GM12878 (cell line): ENCODE results near the gene FHL2. TPM values are rescaled to one million over a fixed set of nuclear protein-coding genes. Genes with fewer than 3 reads are reported as not detected.

Source experiments
- ATF7 ChIP-seq: fragments of 450-650 bp; IDR thresholded peaks from 2 replicates; pipeline ENCODE4 v1.6.1; 2016; ENCODE audit warnings: low read depth, mild to moderate bottlenecking
- EED ChIP-seq: sonication (generic); IDR thresholded peaks from 2 replicates; pipeline ENCODE4 v1.6.1; 2016; ENCODE audit warnings: antibody characterized with exemption, low read depth
- FOXK2 ChIP-seq: fragments of 450-650 bp; IDR thresholded peaks from 2 replicates; pipeline ENCODE4 v1.6.1; 2017; ENCODE audit warnings: mild to moderate bottlenecking, moderate library complexity
- SUZ12 ChIP-seq: fragments of 200-600 bp; sonication (generic); IDR thresholded peaks from one replicate; pipeline ENCODE4 v1.6.1; 2018; ENCODE audit warnings: antibody characterized with exemption, mild to moderate bottlenecking; ENCODE audit not compliant: unreplicated experiment
- TCF7 ChIP-seq: IDR thresholded peaks from 2 replicates; pipeline ENCODE4 v1.6.1; 2014; ENCODE audit warnings: antibody characterized with exemption, borderline replicate concordance
- ZBTB40 ChIP-seq: fragments of 450-650 bp; IDR thresholded peaks from 2 replicates; pipeline ENCODE4 v1.6.1; 2016; ENCODE audit warnings: mild to moderate bottlenecking, moderate library complexity, borderline replicate concordance
- polyA plus RNA-seq, 11 experiments: library from polyadenylated mRNA; depleted of rRNA in 4 of 11; unstranded in 6 of 11; stranded (reverse) in 5 of 11; fragments of >200 nt; fragmentation: Nextera tagmentation in 4 of 11; fragmentation: Illumina TruSeq in 1 of 11; extraction: Ambion mirVana in 4 of 11; extraction: Trizol in 1 of 11; gene quantifications; 1 replicate in 1 of 11; 2 replicates in 10 of 11; pipeline versions ENCODE4 v1.2.1 to v1.2.3, GENCODE V29; 2011 to 2016; ENCODE audit warnings: inconsistent platforms in 2 of 11, missing spikeins in 2 of 11, low read depth in 1 of 11
- total RNA-seq, 4 experiments: library from RNA; depleted of rRNA in 3 of 4; stranded (reverse); fragments of >200 nt in 3 of 4; fragmentation: Illumina TruSeq in 1 of 4; extraction: Trizol in 1 of 4; gene quantifications; 2 replicates each; pipeline versions ENCODE4 v1.2.1 to v1.2.3, GENCODE V29; 2013 to 2021
- TF ChIP-seq, protein P1 (sequence below): fragments of 450-650 bp; IDR thresholded peaks from 2 replicates; pipeline ENCODE4 v1.6.1; 2016; ENCODE audit warnings: mild to moderate bottlenecking

Gene FHL2
- total and polyA plus RNA-seq, 10 of the 15 experiments (the other 5 are each of a cell fraction or from before 2014, with no cell fraction given), result 2.2 to 9.9 (median 4.5) TPM

DNA sequence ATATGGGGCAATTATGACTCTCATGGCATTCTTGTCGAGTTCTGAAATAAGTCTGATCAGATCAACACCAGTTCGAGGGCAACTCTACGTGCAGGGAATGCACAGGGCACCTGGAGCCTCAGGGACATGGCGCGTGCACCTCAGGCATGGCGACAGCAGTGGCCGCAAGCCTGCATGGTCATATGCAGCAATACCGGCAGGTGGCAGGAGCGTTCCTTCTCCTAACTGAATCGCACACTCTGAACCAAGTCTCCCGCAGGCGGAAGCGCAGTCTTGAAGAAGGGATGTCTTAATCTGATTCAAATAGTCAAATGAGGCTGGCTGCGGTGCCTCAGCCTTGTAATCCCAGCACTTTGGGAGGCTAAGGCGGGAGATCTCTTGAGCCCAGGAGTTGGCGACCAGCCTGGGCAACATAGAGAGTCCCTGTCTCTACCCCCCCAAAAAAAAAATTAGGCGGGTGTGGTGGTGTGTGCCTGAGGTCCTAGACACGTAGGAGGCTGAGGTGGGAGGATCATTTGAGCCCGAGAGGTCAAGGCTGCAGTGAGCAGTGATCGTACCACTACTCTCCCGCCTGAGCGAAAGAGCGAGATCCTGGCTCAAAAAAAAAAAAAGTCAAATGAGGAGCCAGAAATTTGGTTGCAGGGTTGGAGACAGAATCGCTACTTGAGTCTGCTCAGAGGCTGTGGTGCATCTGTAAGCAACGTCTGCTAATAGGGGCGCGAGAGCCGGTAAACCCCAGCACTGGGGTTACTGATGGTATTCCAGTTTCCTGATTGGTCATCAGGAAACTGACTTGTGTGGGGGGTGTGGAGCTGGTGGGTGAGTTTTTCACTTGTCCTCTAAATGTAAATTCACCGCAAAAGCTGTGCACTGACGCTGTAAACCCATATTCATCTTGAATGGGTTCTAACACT, 28.8 kb downstream of the FHL2 start (continued):
- TF ChIP-seq ZBTB40, result no peak
- TF ChIP-seq TCF7, result no peak
- TF ChIP-seq ATF7, result no peak
- no peak for TF ChIP-seq EED
- TF ChIP-seq FOXK2, result no peak
- no peak for TF ChIP-seq SUZ12
- TF ChIP-seq, protein P1, sequence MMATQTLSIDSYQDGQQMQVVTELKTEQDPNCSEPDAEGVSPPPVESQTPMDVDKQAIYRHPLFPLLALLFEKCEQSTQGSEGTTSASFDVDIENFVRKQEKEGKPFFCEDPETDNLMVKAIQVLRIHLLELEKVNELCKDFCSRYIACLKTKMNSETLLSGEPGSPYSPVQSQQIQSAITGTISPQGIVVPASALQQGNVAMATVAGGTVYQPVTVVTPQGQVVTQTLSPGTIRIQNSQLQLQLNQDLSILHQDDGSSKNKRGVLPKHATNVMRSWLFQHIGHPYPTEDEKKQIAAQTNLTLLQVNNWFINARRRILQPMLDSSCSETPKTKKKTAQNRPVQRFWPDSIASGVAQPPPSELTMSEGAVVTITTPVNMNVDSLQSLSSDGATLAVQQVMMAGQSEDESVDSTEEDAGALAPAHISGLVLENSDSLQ, result no peak
